Neural cell (in vitro differentiated cells): ENCODE results near the gene TYW1.

Source experiments
- CTCF ChIP-seq: fragments of 450-650 bp; IDR thresholded peaks from 2 replicates; pipeline ENCODE4 v1.5.1; 2014; ENCODE audit warnings: antibody characterized with exemption, mild to moderate bottlenecking, moderate library complexity; ENCODE audit not compliant: poor library complexity, severe bottlenecking
- EZH2 ChIP-seq: fragments of 200-600, 300-800 bp; shearing (Covaris generic), sonication (generic); IDR thresholded peaks from 2 replicates; pipeline ENCODE4 v1.6.1; 2014; ENCODE audit warnings: antibody characterized with exemption, low read length, borderline replicate concordance, mild to moderate bottlenecking; ENCODE audit not compliant: insufficient read depth, poor library complexity, severe bottlenecking
- MXI1 ChIP-seq: fragments of 450-650 bp; conservative IDR thresholded peaks from 2 replicates; pipeline ENCODE4 v1.6.1; 2014; ENCODE audit warnings: antibody characterized with exemption, mild to moderate bottlenecking; ENCODE audit not compliant: poor library complexity, severe bottlenecking
- POLR2AphosphoS5 ChIP-seq: IDR thresholded peaks from 2 replicates; pipeline ENCODE4 v1.6.1; 2012
- SMC3 ChIP-seq: fragments of 450-650 bp; conservative IDR thresholded peaks from 2 replicates; pipeline ENCODE4 v1.6.1; 2014; ENCODE audit warnings: antibody characterized with exemption, mild to moderate bottlenecking, moderate library complexity; ENCODE audit not compliant: poor library complexity
- TAF1 ChIP-seq: IDR thresholded peaks from 2 replicates; pipeline ENCODE4 v1.6.1; 2012; ENCODE audit warnings: low read depth

GRCh38 chr7:67206452-67206851 is 209.8 kb downstream of the TYW1 start:
- TF ChIP-seq CTCF (no peak), EZH2 (no peak), SMC3 (no peak), TAF1 (no peak), POLR2AphosphoS5 (no peak), MXI1 (no peak)
